Measurements from ENCODE around the gene SMAD3.

DNA sequence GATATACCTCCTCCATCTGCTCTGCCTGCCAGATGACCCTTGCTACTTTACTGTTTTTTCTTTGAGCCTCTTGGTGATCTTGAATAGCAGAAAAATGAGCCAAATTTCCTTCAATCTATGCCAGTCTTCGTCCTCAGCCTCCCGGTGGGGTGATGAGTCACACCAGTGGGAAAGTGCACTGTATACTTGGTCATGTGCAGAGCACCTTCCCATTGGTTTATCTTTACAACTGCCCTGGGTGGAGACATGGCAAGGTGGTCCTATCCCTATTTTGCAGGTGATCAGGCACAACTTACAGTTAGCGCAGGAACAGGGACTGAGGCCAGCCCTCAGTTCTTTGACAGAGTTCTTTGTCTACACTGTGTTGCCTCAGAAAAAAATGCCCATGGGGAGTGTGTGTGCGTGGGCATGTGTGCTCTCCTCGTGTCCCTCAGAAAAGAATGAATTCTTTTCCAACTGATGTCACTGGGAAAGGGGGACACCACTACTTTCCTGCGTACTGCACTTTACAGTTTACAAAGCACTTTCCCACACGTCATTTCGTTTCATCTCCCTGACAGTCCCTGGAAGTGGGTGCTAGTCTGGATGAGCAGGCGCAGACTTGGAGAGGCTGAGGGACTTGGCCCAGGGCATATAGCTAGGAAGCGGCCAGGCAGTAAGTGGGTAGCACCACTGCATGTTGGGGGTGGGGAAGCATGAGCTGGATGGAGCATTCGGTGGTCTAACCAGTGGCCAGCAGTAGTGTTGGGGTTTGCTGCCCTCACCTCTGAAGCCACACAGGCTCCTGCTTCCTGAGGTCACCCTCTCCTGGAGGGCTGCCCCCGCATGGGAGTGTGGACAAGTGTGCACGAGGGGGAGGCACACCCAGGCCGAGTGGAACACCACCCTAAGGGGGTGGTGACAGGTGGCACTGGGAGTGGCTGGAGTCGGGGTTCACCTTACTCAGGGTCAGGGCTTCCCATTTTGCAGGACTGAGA is 24.1 kb downstream of the SMAD3 start:
- TF ChIP-seq YY1 (IDR thresholded peaks at IDR 0.05; ENCODE audit: low read depth, low read length) (no peak), GABPA (IDR thresholded peaks at IDR 0.05; ENCODE audit: low read depth) (no peak), RB1 (IDR thresholded peaks at IDR 0.05; ENCODE audit: borderline replicate concordance) (no peak), MTA2 (IDR thresholded peaks at IDR 0.05; ENCODE audit: low read depth) (no peak), SUZ12 (IDR thresholded peaks at IDR 0.05; ENCODE audit: unreplicated experiment) (no peak), ATF3 (IDR thresholded peaks at IDR 0.05; ENCODE audit: borderline replicate concordance, extremely low read depth, low read depth, low read length) (no peak), SMC3 (IDR thresholded peaks at IDR 0.05; ENCODE audit: borderline replicate concordance, low read length) (no peak), RAD21 (IDR thresholded peaks at IDR 0.05; ENCODE audit: insufficient read depth, low read depth, low read length) (no peak), KDM1A (IDR thresholded peaks at IDR 0.05; ENCODE audit: borderline replicate concordance) (no peak)
- TF ChIP-seq, protein P1, sequence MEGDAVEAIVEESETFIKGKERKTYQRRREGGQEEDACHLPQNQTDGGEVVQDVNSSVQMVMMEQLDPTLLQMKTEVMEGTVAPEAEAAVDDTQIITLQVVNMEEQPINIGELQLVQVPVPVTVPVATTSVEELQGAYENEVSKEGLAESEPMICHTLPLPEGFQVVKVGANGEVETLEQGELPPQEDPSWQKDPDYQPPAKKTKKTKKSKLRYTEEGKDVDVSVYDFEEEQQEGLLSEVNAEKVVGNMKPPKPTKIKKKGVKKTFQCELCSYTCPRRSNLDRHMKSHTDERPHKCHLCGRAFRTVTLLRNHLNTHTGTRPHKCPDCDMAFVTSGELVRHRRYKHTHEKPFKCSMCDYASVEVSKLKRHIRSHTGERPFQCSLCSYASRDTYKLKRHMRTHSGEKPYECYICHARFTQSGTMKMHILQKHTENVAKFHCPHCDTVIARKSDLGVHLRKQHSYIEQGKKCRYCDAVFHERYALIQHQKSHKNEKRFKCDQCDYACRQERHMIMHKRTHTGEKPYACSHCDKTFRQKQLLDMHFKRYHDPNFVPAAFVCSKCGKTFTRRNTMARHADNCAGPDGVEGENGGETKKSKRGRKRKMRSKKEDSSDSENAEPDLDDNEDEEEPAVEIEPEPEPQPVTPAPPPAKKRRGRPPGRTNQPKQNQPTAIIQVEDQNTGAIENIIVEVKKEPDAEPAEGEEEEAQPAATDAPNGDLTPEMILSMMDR (IDR thresholded peaks at IDR 0.05 in 2 of 3, conservative IDR thresholded peaks at IDR 0.05 in 1 of 3; ENCODE audit: control insufficient read depth in 2 of 3, extremely low read depth in 1 of 3, insufficient read depth in 1 of 3, low read depth in 3 of 3, low read length in 3 of 3): no peak
